IPS-18c (cell line): ENCODE results near the gene CCDC194.
"Not testable (repeated sequence)": the region's sequence is repeated elsewhere in the genome, so short reads cannot be mapped to it uniquely, and the experiment has no call there.

Experiments used
- H3K4me3 ChIP-seq: 2 replicates; pipeline ENCODE4 v1.7.0; 2013; ENCODE audit warnings: low read depth, mild to moderate bottlenecking, low read length, moderate library complexity; ENCODE audit not compliant: insufficient read depth
- H3K9me3 ChIP-seq: one replicate; pipeline ENCODE4 v1.6.1; 2013; ENCODE audit warnings: mild to moderate bottlenecking, low read length, moderate library complexity; ENCODE audit not compliant: control insufficient read depth, insufficient read depth

Gene CCDC194

DNA sequence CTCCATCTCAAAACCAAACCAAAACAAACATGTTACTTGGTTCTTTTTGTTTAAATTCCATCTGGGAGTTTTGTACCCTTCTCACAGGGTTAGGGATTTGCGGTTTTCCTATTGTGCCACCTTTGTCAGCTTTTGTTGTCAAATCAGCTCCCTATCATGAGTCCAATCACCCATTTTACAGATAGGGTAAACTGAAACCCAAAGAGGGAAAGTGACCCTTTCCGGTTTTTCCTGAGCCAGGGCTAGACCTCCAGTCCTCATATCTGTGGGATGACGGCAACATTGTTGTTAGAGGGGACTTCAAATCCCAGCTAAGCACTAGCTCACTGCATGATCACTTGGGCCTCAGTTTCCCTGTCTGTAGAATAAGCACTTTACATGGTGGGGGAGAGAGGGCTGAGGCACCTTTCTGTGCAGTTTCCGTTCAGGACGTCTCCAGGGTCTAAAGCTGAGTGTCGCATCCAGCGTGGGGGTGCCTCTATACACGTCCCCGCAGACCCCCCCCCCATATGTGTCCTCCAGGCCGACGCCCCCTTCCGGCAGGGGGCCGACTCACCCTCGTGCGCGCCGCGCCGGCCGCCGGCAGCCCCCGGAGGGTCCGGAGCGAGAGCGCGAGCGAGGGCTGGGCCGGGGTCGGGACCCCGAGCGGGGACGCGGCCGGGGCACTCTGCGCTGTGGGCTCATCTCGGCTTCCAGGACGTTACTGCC lies 3.9 kb downstream of the CCDC194 start:
- peak overlapping the region; percentile 78 for H3K4me3 ChIP-seq
- H3K9me3 ChIP-seq: no peaks in the 10 kb centered on the region

GRCh38 chr19:17389288-17389687 lies 4.7 kb downstream of the CCDC194 start:
- H3K9me3 ChIP-seq: no peaks in the 10 kb centered on the region
- H3K4me3 ChIP-seq: no peak overlapping the region

GRCh38 chr19:17385878-17386611 lies 8.0 kb downstream of the CCDC194 start:
- Histone ChIP-seq H3K4me3 (no peak overlapping the region), H3K9me3 (no peaks in the 10 kb centered on the region)

DNA sequence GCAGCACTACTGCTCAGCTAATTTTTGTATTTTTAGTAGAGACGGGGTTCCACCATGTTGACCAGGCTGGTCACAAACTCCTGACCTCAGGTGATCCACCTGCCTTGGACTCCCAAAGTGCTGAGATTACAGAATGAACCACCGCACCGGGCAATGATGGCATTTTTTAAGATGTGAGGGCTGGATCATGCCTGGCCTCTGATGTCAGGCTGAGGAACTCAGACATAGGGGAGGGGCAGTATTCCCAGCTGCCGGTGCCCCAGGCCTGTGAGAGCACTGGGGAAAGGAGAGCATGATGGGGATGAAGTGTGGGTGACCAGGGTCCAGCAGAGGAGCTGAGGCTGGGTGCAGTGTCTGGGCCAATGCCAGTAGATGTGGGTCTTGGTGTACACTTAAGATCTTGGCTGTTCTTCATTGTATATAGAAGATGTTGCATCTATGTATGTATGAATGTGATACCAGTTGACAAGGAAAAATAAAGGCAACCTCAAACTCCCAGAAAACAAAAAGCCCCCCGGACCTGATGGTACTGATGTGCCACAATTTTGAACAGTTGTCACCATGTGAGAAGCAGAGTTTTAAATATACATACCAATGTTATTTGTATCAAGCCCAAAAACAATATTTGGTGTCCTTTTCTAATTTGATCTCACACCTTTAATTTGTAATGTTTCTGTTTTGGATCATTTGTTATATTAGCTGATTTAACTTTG lies 13.4 kb downstream of the CCDC194 start:
- H3K9me3 ChIP-seq: no peaks in the 10 kb centered on the region
- H3K4me3 ChIP-seq: no peak overlapping the region

DNA sequence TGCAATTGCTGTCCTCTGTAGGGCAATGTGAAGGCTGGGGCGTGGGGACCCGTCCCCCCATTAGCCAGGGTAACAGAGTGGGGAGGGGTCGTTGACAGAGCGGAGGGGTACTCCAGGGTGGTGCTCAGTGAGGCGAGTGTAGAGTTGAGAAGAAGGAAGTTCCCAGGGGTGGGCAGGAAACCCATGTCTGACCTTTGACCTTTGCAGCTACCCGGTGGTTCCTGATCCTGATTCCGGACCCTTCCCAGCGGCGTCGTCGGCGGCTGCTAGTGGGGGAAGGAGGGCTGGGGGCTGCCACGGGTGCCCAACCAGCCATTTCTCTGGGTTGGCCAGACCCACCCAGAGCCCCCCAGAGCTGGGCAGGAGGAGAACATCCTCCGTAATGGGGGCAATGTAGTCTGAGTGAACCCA lies 14.8 kb downstream of the CCDC194 start:
- Histone ChIP-seq H3K9me3 (no peaks in the 10 kb centered on the region), H3K4me3 (no peak overlapping the region; the same call in 1 of the 2 replicates)

GRCh38 chr19:17378271-17378670 lies 15.7 kb downstream of the CCDC194 start:
- H3K4me3 ChIP-seq: no peak overlapping the region
- H3K9me3 ChIP-seq: no peaks in the 10 kb centered on the region

GRCh38 chr19:17376935-17377600 lies 16.9 kb downstream of the CCDC194 start, which contains the start of gene PLVAP:
Gene PLVAP (minus strand): TSS chr19:17377342. CDS start chr19:17377288, 54 bp downstream.
- Histone ChIP-seq H3K9me3 (no peaks in the 10 kb centered on the region), H3K4me3 (no peak within 1 kb of the TSS)

GRCh38 chr19:17370026-17370587 lies 23.9 kb downstream of the CCDC194 start:
- no peaks in the 10 kb centered on the region for H3K9me3 ChIP-seq
- no peak overlapping the region for H3K4me3 ChIP-seq

DNA sequence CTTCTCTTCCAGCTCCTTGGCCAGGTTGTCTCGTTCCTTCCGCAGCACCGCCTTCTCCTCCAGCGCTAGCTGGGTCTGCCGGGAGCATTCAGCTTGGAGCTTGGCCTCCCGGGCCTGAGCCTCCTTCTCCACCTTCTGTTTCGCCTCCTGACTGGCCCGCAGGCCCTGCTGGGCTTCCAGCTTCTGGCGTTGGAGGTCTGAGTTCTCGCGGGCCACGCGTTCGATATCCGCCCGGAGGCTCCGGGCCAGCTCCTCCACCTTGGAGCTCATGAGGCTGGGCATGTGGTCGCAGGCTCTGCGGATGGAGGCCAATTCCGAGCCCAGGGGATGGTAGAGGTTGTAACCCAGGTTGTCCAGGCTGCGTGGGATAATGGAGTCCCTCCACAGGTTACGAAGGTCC lies 28.6 kb downstream of the CCDC194 start:
- Histone ChIP-seq H3K9me3 (no peaks in the 10 kb centered on the region), H3K4me3 (no peak overlapping the region)

GRCh38 chr19:17363852-17364605 lies 30.0 kb downstream of the CCDC194 start:
- not testable (repeated sequence) for H3K4me3 ChIP-seq, H3K9me3 ChIP-seq

GRCh38 chr19:17359905-17360800 lies 33.8 kb downstream of the CCDC194 start:
- Histone ChIP-seq H3K4me3 (no peak overlapping the region), H3K9me3 (no peaks in the 10 kb centered on the region)

- Histone ChIP-seq H3K4me3 (no peak overlapping the region), H3K9me3 (no peaks in the 10 kb centered on the region)
These were observed 35.6 kb downstream of the CCDC194 start for GRCh38 chr19:17358395-17358794.

DNA sequence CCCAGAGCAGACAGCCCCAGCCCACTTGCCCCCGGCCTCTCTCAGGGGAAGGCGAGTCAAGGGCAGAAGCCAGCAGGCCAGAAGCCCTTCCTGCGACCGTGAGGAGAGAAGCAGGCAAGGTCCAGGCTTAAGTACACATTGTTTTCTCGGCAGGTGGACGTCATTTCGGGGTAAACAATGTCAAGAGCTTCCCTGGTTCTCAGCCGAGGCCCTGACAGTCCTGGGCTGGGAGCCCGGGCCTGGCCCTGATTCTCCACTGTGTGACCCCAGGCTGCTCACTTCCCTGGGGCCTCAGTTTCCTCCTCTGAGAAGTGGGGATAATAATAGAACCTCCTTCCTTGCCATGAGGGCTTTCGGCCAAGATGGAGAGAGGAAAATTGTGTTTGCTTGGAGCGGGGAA lies 36.3 kb downstream of the CCDC194 start:
- no peaks in the 10 kb centered on the region for H3K9me3 ChIP-seq

GRCh38 chr19:17357078-17357666 lies 36.8 kb downstream of the CCDC194 start:
- Histone ChIP-seq H3K9me3 (no peaks in the 10 kb centered on the region), H3K4me3 (no peak overlapping the region)

More for the DNA sequence above, 36.3 kb downstream of the CCDC194 start:
- H3K4me3 ChIP-seq: no peak overlapping the region

GRCh38 chr19:17353386-17353785 lies 40.6 kb downstream of the CCDC194 start:
- H3K9me3 ChIP-seq: no peaks in the 10 kb centered on the region
- H3K4me3 ChIP-seq: no peak overlapping the region
